HCT116 (cell line): ENCODE results near the gene ATP2B1. TPM values are rescaled to one million over a fixed set of nuclear protein-coding genes. Genes with fewer than 3 reads are reported as not detected.

Experiments
- CEBPB ChIP-seq: IDR thresholded peaks from 2 replicates; pipeline ENCODE4 v1.6.1; 2012; ENCODE audit warnings: low read depth
- EGR1 ChIP-seq: IDR thresholded peaks from 2 replicates; pipeline ENCODE4 v1.6.1; 2012; ENCODE audit warnings: low read depth
- EZH2 ChIP-seq: fragments of 200-600 bp; sonication (generic); IDR thresholded peaks from 2 replicates; pipeline ENCODE4 v1.6.1; 2017; ENCODE audit warnings: antibody characterized with exemption, mixed run types
- EZH2phosphoT487 ChIP-seq: fragments of 200-600 bp; IDR thresholded peaks from 2 replicates; pipeline ENCODE4 v1.6.1; 2018; ENCODE audit warnings: antibody characterized with exemption, borderline replicate concordance
- MAX ChIP-seq: IDR thresholded peaks from 2 replicates; pipeline ENCODE4 v1.6.1; 2012
- SIN3A ChIP-seq: IDR thresholded peaks from 2 replicates; pipeline ENCODE4 v1.6.1; 2012; ENCODE audit warnings: low read depth
- SRF ChIP-seq: IDR thresholded peaks from 2 replicates; pipeline ENCODE4 v1.6.1; 2012; ENCODE audit warnings: low read depth
- TCF7L2 ChIP-seq: IDR thresholded peaks from 2 replicates; pipeline ENCODE4 v1.7.0; 2011; ENCODE audit warnings: borderline replicate concordance, inconsistent platforms; ENCODE audit not compliant: insufficient read depth, insufficient read length; ENCODE audit errors: extremely low read depth
- YY1 ChIP-seq: IDR thresholded peaks from 2 replicates; pipeline ENCODE4 v1.6.1; 2011; ENCODE audit warnings: low read length, low read depth, moderate library complexity, mild to moderate bottlenecking; ENCODE audit not compliant: insufficient replicate concordance; ENCODE audit errors: extremely low read depth
- ZNF274 ChIP-seq: fragments of 200-500 bp; sonication (Bioruptor generic); IDR thresholded peaks from 2 replicates; pipeline ENCODE4 v1.6.1; 2014; ENCODE audit warnings: mild to moderate bottlenecking, low read depth, low read length, inconsistent platforms
- total RNA-seq: library from RNA; stranded (reverse); gene quantifications from one replicate; pipeline ENCODE4 v1.2.1, GENCODE V29; 2021; ENCODE audit not compliant: unreplicated experiment
- TF ChIP-seq, protein P1 (sequence below): IDR thresholded peaks from 2 replicates; pipeline ENCODE4 v1.6.1; 2012; ENCODE audit warnings: low read depth
- TF ChIP-seq, protein P2 (sequence below): IDR thresholded peaks from 2 replicates; pipeline ENCODE4 v1.6.1; 2012

The ATP2B1 gene
- total RNA-seq, 1 experiment from 2014 or later = 62.4 TPM

GRCh38 chr12:89712706-89713105 is 4.1 kb upstream of the ATP2B1 start (continued):
- TF ChIP-seq YY1 = no peak
- TF ChIP-seq CEBPB = no peak
- TF ChIP-seq, protein P1, sequence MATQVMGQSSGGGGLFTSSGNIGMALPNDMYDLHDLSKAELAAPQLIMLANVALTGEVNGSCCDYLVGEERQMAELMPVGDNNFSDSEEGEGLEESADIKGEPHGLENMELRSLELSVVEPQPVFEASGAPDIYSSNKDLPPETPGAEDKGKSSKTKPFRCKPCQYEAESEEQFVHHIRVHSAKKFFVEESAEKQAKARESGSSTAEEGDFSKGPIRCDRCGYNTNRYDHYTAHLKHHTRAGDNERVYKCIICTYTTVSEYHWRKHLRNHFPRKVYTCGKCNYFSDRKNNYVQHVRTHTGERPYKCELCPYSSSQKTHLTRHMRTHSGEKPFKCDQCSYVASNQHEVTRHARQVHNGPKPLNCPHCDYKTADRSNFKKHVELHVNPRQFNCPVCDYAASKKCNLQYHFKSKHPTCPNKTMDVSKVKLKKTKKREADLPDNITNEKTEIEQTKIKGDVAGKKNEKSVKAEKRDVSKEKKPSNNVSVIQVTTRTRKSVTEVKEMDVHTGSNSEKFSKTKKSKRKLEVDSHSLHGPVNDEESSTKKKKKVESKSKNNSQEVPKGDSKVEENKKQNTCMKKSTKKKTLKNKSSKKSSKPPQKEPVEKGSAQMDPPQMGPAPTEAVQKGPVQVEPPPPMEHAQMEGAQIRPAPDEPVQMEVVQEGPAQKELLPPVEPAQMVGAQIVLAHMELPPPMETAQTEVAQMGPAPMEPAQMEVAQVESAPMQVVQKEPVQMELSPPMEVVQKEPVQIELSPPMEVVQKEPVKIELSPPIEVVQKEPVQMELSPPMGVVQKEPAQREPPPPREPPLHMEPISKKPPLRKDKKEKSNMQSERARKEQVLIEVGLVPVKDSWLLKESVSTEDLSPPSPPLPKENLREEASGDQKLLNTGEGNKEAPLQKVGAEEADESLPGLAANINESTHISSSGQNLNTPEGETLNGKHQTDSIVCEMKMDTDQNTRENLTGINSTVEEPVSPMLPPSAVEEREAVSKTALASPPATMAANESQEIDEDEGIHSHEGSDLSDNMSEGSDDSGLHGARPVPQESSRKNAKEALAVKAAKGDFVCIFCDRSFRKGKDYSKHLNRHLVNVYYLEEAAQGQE = no peak
- TF ChIP-seq EGR1 = no peak
- no peak for TF ChIP-seq SIN3A
- no peak for TF ChIP-seq EZH2phosphoT487
- no peak for TF ChIP-seq TCF7L2
- TF ChIP-seq EZH2 = no peak
- TF ChIP-seq ZNF274 = no peak
- TF ChIP-seq, protein P2, sequence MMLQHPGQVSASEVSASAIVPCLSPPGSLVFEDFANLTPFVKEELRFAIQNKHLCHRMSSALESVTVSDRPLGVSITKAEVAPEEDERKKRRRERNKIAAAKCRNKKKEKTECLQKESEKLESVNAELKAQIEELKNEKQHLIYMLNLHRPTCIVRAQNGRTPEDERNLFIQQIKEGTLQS = no peak
- no peak for TF ChIP-seq SRF
- no peak for TF ChIP-seq MAX
